Measurements from ENCODE around the gene GNGT2.
"Not testable (repeated sequence)": the region's sequence is repeated elsewhere in the genome, so short reads cannot be mapped to it uniquely, and the experiment has no call there.

GNGT2 gene

DNA sequence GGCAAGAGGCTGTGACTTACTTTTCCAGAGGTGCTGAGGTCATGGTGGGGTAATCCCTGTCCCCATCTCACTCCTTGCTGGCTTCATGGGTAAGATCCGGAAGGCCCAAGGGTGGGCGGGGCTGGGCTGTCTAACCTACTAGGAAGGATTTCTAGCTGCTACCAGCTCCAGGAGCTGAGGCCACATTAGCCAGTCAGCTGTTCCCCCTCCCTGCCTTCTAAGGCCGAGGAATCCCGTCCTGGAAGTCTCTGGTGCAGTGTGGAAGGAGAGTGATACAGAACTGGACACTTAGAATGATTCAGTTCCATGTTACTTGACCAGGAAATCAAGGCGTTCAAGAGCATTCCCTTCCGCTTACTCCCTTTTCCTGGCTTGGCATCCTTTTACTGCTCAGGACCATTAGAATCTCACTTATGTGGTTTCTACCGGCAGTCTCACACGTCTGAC is 8.9 kb downstream of the GNGT2 start:
- no peak for DNase-seq

DNA sequence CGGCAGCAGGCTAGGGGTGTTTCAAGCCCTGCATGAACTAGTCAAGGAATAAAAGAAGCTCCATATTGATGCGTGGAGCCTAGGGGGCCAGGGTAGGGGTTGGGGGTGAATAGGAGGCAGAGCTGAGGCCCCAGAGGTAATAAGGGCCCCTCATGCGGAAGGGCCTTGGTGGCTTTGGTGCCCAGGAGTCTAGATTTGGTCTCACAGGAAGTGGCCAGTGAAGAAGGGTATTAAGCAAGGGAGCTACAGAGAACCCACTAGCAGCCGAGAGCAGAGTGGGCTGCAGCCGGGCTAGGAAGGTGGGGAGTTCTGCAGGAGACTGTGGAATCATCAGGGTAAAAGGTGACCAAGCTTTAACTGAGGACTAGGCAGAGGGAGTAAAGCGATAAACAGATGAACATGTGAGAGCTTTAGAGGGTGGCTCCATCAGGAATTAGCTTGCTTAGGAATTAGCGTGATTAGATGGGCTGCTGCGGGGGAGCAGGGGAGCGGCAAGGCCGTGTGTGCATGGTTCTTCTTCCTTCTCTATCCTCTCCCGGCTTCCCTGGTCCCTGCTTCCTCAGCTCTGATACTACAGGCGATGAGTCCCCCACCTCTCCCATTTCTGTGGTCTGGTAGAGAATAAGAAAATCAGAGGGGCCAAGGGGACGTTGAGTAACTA is 9.8 kb downstream of the GNGT2 start:
- no peak for DNase-seq

DNA sequence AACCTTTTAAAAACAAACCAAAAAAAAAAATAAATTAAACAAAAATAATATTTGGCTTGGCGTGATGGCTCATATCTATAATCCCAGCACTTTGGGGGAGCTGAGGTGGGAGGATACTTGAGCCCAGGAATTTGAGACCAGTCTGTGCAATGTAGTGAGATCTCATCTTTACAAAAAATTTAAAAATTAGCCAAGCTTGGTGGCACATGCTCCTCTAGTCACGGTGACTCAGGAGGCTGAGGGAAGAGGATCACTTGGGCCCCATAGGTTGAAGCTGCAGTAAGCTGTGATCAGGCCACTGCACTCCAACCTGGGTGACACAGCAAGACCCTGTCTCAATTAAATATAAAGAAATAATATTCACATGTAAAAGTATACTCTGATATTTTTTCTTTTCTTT is 12.2 kb downstream of the GNGT2 start:
- DNase-seq: no peak

DNA sequence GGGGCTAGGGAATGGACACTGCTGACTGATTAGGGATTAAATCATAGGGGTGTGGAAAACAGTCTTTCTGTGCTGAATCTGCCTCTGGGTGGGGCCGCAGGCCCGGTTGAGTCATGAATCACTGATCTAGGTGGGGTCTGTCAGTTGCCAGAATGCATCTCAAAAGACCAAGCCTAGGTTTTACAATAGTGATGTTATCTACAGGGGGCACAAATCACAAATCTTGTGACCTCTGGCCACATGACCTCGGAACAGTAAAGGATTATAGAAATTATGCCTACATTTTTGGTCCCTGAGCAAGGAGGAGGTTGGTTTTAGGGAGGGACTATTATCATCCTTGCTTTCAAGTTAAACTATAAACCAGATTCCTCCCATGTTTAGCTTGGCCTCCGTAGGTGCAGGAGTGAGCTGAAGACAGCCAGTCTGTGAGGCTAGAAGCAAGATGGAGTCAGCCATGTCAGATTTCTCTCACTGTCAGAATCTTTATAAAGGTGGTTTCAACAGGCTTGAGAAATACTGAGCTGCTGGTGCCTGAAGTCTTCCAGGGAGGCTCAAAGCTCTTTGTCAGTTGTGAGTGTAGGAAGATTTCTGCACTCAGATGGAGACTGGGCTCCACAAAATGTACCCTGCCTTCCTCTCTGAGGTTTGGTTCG is 12.9 kb downstream of the GNGT2 start:
- DNase-seq: no peak

DNA sequence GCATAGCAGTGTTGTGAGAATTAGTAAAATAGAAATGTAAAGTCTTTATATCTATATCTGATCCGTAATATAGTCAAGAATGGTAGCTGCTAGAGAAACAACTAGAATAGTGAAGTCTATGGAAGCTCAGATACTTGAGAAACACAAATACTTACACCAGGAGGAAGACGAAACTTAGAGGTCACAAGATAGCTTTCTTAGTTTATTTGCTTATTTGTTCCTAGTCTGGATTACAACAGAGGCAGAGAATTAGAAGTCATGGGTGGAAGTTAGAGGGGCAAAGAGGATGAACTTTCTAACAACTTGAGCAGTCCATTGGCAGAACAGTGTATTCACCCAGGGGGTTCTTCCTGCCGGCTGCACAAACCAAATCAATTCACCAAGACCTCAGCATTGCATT is 13.9 kb downstream of the GNGT2 start:
- DNase-seq: no peak

DNA sequence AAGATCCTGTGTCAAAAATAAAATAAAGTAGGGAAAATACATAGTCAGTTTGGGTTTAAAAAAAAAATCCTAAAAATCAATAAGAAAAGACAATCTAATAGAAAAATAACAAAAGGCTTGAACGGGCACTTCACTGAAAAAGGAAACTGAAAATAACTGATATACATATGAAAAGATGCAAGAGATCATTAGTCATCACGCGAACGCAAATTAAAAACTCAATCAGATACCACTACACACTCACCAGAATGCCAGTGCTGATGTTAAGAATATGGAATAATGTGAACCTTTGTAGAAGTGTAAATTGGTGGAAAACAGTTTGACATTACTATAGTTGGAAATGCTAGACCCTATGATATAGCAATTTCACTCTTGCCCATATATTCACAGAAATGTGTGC is 14.6 kb downstream of the GNGT2 start:
- DNase-seq: no peak

DNA sequence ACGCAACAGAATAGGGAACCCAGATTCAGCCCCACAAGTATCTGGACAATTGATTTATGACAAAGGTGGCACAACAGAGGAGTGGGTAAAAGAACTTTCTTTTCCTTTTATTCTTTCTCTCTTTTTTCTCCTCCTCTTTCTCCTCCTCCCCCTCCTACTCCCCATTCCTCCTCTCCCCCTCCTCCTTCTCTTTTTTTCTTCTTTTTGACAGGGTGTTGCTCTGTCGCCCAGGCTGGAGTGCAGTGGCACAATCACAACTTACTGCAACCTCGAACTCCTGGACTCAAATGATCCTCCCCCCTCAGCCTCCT is 16.1 kb downstream of the GNGT2 start:
- DNase-seq: no peak

DNA sequence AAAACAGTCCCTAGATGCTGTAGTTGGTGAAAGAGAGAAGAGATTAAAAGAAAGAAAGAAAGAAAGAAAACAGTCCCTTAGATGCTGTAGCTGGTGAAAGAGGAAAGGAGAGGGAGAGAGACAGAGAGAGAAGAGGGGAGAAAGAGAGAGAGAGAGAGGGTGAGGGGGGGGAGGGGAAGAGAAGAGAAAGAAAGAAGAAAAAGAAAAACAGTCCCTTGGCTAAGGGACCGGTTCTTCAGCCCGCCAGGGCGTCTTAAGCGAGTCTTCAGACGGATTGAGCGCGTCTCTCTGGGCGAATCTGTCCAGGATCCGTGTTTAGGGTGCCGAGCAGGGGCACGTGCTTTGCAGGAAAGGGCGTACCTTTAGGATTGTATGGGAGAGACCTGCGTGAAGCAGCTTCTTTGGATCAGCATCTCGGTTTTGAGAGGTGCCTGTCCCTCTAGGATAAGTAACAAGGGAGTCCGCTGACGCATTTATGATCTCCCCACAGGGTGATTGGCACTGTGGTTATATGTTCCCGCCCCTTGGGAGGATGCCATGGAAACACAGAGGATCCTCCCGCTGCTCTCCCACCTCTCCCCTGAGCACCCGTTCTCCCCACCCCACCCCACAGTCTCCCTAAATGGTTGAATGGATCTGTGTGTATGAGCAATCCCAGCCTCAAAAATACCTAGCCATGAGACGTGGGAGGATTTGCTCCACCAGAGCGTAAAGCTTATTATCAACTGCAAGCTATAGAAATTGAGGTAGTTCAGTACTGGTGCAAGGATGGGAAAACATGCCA is 16.7 kb downstream of the GNGT2 start:
- DNase-seq: peak; percentile 38

DNA sequence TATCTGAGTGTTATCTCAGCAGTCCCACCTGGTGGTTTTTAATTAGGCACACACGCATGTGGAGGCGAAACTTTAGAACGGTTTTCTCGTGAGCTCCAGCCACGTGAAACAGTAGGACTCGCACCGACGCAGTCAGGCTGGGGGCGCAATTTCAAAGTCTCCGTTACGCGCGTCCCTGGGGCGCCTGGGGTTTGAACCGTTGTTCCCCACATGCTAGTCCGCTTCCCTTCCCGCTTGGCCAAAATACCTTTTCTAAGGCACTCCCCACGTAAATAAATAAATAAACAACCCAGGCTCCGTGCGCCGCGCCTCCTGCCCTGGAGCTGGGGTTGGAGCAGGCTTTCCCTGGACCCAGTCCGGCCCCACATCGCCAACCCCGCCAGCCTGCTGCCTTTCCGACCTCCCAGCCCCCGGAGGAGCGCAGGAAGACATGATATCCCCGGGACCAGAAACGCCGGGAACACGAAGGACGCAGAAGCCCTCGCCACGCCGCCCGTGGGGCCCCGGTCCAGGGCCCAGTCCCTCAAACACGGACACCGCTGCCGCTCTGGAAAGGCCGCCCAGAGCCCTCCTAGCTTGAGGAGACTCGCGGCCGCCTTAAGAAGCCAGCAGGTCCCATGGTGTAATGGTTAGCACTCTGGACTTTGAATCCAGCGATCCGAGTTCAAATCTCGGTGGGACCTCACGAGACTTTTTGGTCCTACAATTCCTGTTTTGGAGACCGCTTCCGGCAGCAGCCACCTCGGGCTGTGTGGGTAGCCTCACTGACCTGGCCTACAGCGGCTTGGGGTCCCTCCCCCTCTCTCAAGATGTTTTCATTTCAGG is 18.2 kb downstream of the GNGT2 start:
- peak; percentile 88 for DNase-seq

DNA sequence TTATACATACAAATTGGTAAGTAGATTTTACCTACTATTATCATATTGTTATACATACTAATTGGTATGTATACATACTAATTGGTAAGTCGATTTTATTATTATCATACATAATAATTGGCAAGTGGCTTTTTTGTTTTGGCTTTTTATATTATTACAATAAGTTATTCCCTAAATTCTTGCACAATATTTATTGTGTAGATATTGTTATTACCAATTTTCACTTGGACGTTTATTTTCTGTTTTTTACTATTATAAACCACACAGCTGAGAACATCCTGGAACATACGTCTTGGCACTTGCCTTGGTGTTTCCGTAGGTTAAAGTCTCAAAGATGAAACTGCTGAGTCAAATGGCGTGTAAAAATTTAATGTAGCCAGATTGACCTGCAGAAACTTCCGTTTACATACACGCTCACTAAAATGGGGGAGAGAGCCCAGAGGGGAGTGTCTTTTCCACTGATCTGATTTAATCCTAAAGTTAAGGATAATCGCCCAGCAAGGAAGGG is 18.9 kb downstream of the GNGT2 start:
- no peak for DNase-seq

DNA sequence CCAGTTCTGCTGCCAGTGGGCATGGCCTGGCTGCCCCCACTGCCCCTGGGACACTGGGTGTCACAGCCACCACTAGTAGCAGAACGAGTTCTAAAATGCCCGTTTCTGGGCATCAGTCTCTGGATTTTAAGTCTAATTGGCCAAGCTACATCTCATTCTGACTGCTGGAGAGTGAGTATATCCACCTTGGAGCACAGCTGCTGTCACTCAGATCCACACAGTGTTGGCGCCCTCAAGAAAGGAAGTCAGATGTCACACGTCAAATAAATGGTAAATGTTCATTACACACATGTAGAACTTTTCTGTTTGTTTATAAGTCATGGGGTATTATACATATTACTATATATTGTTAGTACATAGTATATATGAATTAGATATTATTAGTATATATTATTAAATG is 19.4 kb downstream of the GNGT2 start:
- no peak for DNase-seq

DNA sequence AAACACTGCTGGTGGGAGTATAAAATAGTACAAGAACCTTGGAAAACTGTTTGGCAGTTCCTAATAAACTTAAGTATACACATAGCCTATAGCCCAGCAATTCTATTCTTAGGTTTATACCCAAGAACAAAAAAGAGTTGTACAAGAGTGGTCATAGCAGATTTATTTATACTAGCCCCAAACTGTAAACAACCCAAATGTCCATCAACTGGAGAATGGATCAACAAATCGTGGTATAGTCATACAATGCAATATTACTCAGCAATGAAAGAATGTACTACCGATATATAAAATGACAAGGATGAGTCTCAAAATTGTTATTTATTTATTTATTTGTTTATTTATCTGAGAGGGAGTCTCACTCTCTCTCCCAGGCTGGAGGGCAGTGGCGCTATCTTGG is 23.1 kb downstream of the GNGT2 start:
- DNase-seq: no peak

DNA sequence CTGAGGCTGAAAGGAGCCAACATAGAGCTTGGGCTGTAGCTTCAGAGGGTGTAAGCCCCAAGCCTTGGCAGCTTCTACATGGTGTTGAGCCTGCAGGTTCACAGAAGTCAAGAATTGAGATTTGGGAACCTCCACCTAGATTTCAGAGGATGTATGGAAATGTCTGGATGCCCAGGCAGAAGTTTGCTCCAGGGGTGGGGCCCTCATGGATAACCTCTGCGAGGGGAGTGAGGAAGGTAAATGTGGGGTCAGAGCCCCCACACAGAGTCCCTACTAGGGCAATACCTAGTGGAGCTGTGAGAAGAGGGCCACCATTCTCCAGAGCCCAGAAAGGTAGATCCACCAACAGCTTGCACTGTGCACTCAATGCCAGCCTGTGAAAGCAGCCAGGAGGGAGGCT is 25.0 kb downstream of the GNGT2 start:
- DNase-seq: not testable (repeated sequence)

DNA sequence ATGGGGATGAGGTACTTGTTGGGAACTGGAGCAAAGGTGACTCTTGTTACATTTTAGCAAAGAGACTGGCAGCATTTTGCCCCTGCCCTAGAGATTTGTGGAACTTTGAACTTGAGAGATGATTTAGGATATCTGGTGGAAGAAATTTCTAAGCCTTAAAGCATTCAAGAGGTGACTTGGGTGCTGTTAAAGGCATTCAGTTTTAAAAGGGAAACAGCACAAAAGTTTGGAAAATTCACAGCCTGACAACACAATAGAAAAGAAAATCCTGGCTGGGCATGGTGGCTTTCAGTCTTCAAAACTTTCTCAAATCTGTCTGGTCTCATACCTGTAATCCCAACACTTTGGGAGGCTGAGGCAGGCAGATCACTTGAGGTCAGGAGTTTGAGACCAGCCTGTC is 25.9 kb downstream of the GNGT2 start:
- not testable (repeated sequence) for DNase-seq

DNA sequence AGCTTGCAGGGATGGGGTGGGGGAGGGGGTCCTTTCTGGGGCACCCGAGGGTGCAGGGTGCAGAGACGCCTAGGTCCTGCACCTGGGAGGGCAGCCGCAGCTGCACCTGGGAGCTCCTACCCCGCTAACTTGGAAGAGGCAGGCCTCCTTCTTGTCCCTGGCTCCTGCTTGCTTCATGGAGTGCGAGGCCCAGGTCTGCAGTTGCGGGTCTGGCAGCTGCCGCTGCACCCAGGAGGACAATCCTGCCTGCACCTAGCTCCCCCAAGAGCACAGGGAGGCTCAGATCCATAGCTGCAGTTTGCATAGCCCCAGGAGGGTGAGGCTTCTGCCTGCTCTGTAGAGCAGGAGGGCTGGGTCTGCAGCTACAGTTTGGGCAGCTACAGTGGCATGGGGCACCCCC is 26.6 kb downstream of the GNGT2 start:
- no peak for DNase-seq

DNA sequence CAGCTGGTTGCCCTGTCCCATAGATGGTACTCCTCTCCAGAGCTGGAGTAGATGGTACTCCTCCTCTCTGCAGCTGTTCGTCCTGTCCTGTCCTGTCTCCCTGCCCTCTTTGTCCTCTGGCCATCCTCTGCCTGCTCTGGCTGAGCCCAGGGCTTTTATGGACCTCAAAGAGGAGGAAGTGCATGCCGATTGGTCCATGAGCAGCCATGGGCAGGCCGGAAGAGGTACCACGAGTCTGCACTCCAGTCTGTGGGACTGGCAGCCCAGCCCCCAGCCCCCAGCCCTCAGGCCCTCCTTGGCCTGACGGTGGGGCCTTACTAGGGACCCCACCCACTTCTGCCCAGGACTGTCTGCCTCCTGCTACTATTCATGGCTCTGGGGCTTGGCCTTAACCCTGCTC is 27.0 kb downstream of the GNGT2 start:
- no peak for DNase-seq

DNA sequence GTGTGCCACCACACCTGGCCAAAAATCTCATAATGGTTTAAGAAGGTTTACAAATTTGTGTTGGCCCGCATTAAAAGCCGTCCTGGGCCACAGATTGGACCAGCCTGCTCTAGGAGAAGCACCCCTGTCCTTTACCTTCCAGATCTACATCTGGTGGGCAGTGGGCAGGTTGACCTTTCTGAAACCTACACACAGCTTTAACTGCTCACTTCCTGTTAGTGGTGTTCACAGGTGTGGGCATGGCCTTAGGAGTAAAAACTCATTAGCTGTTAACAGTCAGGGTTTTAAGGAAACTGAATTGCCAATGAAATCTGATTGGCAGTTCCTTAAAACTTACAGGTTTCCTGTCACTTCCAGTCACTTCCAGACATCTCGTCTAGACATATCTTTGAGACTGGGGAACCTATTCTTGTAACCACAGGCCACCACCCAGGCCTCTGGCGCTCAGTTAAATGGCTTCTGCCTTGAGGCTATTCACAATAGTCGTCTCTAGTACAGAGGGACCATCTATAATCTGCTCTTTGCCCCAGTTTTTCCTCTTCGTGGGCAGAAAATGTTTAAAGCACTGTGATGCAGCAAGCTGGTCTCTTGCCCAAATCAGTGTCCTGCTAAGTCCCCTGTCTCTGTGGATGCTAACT is 29.3 kb downstream of the GNGT2 start:
- DNase-seq: no peak

DNA sequence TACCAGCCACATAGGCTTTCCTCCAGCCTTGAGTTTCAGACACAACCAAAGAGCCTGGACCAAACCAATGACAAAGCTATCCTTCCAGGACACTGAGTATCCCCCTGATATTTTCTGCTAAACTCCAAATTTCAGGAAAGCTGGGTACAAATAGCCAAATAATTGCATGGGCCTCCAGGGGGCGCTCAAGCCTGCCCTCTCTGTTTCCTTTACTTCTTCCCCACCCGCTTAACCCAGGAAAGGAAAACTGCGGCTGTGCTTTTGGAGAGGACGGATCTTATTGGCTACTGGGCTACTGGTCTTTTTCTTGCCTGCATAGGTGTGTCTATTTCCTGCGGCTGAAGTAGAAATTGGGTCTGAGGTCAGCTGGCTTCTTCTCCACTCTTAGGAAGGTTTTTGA is 30.1 kb downstream of the GNGT2 start:
- DNase-seq: peak; percentile 47

DNA sequence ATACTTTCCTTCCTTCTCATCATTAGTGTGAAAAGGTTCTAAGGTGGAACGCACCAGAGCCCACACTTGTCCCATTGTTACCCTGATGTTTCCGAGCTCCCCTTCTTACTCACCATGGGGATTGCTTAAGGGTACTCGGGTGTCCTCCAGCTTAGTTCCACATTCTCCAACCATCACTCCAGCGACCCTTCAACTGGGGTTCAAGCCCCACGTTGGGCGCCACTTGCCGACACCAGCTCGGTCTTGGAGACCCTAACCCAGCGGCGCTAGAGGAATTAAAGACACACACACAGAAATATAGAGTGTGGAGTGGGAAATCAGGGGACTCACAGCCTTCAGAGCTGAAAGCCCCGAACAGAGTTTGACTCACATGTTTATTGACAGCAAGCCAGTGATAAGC is 34.4 kb downstream of the GNGT2 start:
- DNase-seq: not testable (repeated sequence)

DNA sequence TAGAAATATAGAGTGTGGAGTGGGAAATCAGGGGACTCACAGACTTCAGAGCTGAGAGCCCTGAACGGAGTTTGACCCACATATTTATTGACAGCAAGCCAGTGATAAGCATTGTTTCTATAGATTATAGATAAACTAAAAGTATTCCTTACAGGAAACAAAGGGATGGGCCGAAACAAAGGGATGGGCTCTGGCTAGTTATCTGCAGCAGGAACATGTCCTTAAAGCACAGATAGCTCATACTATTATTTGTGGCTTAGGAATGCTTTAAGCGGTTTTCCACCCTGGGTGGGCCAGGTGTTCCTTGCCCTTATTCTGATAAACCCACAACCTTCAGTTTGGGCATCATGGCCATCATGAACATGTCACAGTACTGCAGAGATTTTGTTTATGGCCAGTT is 39.7 kb downstream of the GNGT2 start:
- not testable (repeated sequence) for DNase-seq

DNA sequence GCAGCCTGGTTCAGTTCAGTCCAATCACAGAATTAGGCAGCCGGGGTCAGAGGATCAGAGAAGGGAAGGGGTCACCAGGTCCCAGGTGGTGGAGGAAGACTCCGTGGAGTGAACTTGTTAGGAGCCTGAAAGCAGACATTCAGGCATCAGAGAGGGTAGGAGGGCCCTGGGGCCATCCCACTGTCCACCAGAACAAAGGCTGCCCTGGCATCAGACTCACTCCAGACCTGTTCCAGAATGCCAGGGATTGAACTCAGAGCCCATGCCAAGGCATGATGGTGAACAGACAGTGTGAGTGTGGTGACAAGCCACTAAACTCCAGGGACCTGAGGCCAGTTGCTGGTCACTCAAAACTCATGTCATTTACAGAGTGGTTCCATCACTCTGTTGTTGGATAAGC is 40.2 kb downstream of the GNGT2 start:
- no peak for DNase-seq

DNA sequence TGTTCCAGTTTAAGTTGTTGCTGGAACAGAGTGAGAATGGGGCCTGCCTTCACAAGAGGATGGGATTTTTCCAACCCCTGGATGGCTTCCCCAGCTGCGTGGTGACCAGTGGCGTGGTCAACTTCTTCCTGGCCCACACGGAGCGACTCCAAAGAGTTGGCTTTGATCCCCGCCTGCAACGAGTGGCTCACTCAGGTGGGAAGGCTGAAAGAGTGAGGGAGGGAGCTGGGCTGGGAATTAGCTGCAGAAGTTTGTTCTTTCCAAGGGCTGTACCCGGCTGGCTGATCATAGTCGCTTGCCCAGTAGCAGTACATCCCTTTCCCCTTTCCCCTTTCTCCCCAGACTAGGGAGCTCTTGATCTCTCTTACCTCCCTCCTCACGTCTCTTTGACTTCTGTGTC is 41.7 kb downstream of the GNGT2 start:
- DNase-seq: no peak

DNA sequence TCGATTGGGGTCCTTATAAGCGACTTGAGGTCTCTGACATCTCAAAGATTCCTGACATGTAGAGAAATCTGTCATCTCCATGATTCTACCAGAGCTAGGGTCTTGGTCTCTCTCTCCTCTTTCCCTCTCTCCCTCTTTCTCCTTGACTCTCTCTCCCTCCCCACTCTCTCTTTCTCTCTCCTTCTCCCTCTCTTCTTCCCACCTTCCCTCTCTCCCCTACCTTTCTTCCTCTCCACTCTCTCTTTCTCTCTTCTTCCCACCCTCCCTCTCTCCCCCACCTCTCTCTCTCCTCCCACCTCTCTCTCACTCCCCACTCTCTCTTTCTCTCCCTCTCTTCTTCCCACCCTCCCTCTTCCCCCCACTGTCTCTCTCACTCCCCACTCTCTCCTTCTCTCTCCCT is 45.2 kb downstream of the GNGT2 start:
- DNase-seq: no peak

Measured in CD4-positive, alpha-beta T cell treated with Interferon gamma for 1 hour (primary cell).